22Rv1 (cell line): ENCODE data around the gene WDFY3.

ENCODE experiments used
- H3K27ac ChIP-seq: fragments of 450-650 bp; 2 replicates; pipeline ENCODE4 v1.5.1; 2017
- CTCF ChIP-seq: fragments of 450-650 bp; IDR thresholded peaks from 2 replicates; pipeline ENCODE4 v1.5.1; 2017; ENCODE audit warnings: mild to moderate bottlenecking
- ZFX ChIP-seq: fragments of 450-650 bp; IDR thresholded peaks from 2 replicates; pipeline ENCODE4 v1.6.1; 2017; ENCODE audit warnings: antibody characterized with exemption, borderline replicate concordance

Gene WDFY3

GRCh38 chr4:84952004-84952403 is 14.5 kb downstream of the WDFY3 start:
- no peak overlapping the region for H3K27ac ChIP-seq
- TF ChIP-seq CTCF (no peak), ZFX (no peak)

- TF ChIP-seq CTCF (no peak), ZFX (no peak)
- H3K27ac ChIP-seq = no peak overlapping the region
These were observed 18.4 kb downstream of the WDFY3 start for GRCh38 chr4:84948056-84948455.

GRCh38 chr4:84944947-84945346 is 21.5 kb downstream of the WDFY3 start:
- H3K27ac ChIP-seq = no peak overlapping the region

GRCh38 chr4:84940960-84941359 is 25.5 kb downstream of the WDFY3 start:
- H3K27ac ChIP-seq = no peak overlapping the region
- no peak for TF ChIP-seq CTCF
- no peak for TF ChIP-seq ZFX

More at GRCh38 chr4:84944947-84945346, 21.5 kb downstream of the WDFY3 start:
- TF ChIP-seq CTCF (no peak), ZFX (no peak)

GRCh38 chr4:84939113-84939512 is 27.4 kb downstream of the WDFY3 start:
- H3K27ac ChIP-seq = no peak overlapping the region
- TF ChIP-seq CTCF = no peak

GRCh38 chr4:84938316-84938715 is 28.2 kb downstream of the WDFY3 start:
- TF ChIP-seq CTCF = no peak
- no peak for TF ChIP-seq ZFX
- no peak overlapping the region for H3K27ac ChIP-seq

- no peak overlapping the region for H3K27ac ChIP-seq
- TF ChIP-seq ZFX (no peak), CTCF (no peak)
These were observed 29.0 kb downstream of the WDFY3 start for GRCh38 chr4:84937381-84937977.
